Endothelial cell of umbilical vein (primary cell): ENCODE results near the gene KRTAP12-3. TPM values are rescaled to one million over a fixed set of nuclear protein-coding genes. Genes with fewer than 3 reads are reported as not detected.

Source experiments
- BruUV-seq: library from RNA; stranded (reverse); fragments of 400-500 nt; replicated peaks from 2 replicates; lab custom pipeline; 2021; lab: Mats Ljungman, UMichigan
- CTCF ChIA-PET: fragments of 300-600, 350-600 bp; sonication (Branson Sonifier 250); formaldehyde crosslinking; loops from one replicate; lab custom pipeline; 2021; ENCODE audit warnings: antibody characterized with exemption, inconsistent platforms; lab: Charles Lee
- POLR2A ChIA-PET: fragments of 300-600, 350-600 bp; sonication (Branson Sonifier 250); formaldehyde crosslinking; loops from one replicate; lab custom pipeline; 2021; ENCODE audit warnings: antibody characterized with exemption, inconsistent platforms; lab: Charles Lee
- DNase-seq: peaks from one replicate; pipeline ENCODE4 v3.0.0-alpha.2; 2011; ENCODE audit warnings: low read depth, low spot score
- FAIRE-seq: peaks from 2 replicates; lab custom pipeline; 2011; peaks lifted over from hg19 to GRCh38; lab: Jason Lieb, UNC
- H2AFZ ChIP-seq: 2 replicates; pipeline ENCODE4 v1.6.0; 2012; ENCODE audit warnings: low read depth, low read length, control low read depth, inconsistent platforms
- H3K27ac ChIP-seq: 2 replicates; pipeline ENCODE4 v1.5.1; 2011; ENCODE audit warnings: low read depth, mild to moderate bottlenecking, control low read depth, low read length, moderate library complexity; ENCODE audit not compliant: insufficient read depth
- H3K27me3 ChIP-seq, 2 experiments: 2 replicates each; pipeline versions ENCODE4 v1.6.0 to v1.6.1; 2011; ENCODE audit warnings: low read length in 2 of 2, mixed read lengths in 1 of 2; ENCODE audit not compliant: control insufficient read depth in 2 of 2, insufficient read depth in 2 of 2
- H3K36me3 ChIP-seq, 2 experiments: 2 replicates in 1 of 2; 3 replicates in 1 of 2; pipeline ENCODE4 v1.5.1; 2011; ENCODE audit warnings: low read length in 2 of 2, mild to moderate bottlenecking in 1 of 2, moderate library complexity in 1 of 2; ENCODE audit not compliant: control insufficient read depth in 2 of 2, insufficient read depth in 2 of 2; ENCODE audit errors: extremely low read depth in 1 of 2
- H3K4me1 ChIP-seq: 3 replicates; pipeline ENCODE4 v1.5.1; 2011; ENCODE audit warnings: mild to moderate bottlenecking, low read length; ENCODE audit not compliant: control insufficient read depth, insufficient read depth; ENCODE audit errors: extremely low read depth
- H3K4me2 ChIP-seq: 2 replicates; pipeline ENCODE4 v1.6.1; 2011; ENCODE audit warnings: low read length, control low read depth, mixed read lengths; ENCODE audit not compliant: insufficient read depth
- H3K4me3 ChIP-seq, 3 experiments: fragments of 200-600 bp in 1 of 3; sonication (generic), shearing (Covaris generic) in 1 of 3; replicated peaks in 1 of 3; 2 replicates each; pipeline ENCODE4 v1.5.1; 2011 to 2016; ENCODE audit warnings: control low read depth in 3 of 3, low read length in 3 of 3, mild to moderate bottlenecking in 2 of 3, inconsistent platforms in 1 of 3, low read depth in 1 of 3, moderate library complexity in 1 of 3; ENCODE audit not compliant: insufficient read depth in 1 of 3
- H3K79me2 ChIP-seq: 2 replicates; pipeline ENCODE4 v1.6.0; 2012; ENCODE audit warnings: low read length, inconsistent platforms; ENCODE audit not compliant: control insufficient read depth, insufficient read depth
- H3K9ac ChIP-seq: replicated peaks from 2 replicates; pipeline ENCODE3; 2011; ENCODE audit warnings: low read length, control low read depth; ENCODE audit not compliant: insufficient read depth; ENCODE audit errors: extremely low read depth
- H3K9me1 ChIP-seq: replicated peaks from 3 replicates; pipeline ENCODE4 v1.6.0; 2011; ENCODE audit warnings: mild to moderate bottlenecking, low read length; ENCODE audit not compliant: control insufficient read depth, insufficient read depth; ENCODE audit errors: extremely low read depth
- H3K9me3 ChIP-seq: replicated peaks from 2 replicates; pipeline ENCODE4 v1.5.1; 2012; ENCODE audit warnings: low read length, inconsistent platforms; ENCODE audit not compliant: control insufficient read depth, insufficient read depth
- H4K20me1 ChIP-seq: replicated peaks from 2 replicates; pipeline ENCODE3; 2011; ENCODE audit warnings: mild to moderate bottlenecking, low read length; ENCODE audit not compliant: control insufficient read depth, insufficient read depth; ENCODE audit errors: extremely low read depth
- EZH2 ChIP-seq: IDR thresholded peaks from 2 replicates; pipeline ENCODE4 v1.6.1; 2012; ENCODE audit warnings: borderline replicate concordance, low read depth, mild to moderate bottlenecking, moderate library complexity, low read length, inconsistent platforms; ENCODE audit not compliant: severe bottlenecking
- FOS ChIP-seq: IDR thresholded peaks from 2 replicates; pipeline ENCODE4 v1.6.1; 2011; ENCODE audit warnings: mild to moderate bottlenecking, low read length, moderate library complexity, borderline replicate concordance; ENCODE audit not compliant: insufficient read depth
- JUN ChIP-seq: IDR thresholded peaks from 2 replicates; pipeline ENCODE4 v1.6.1; 2011; ENCODE audit warnings: borderline replicate concordance, low read depth; ENCODE audit not compliant: insufficient read length, insufficient read depth
- POLR2A ChIP-seq: IDR thresholded peaks from 2 replicates; pipeline ENCODE4 v1.6.1; 2012; ENCODE audit warnings: low read depth, mild to moderate bottlenecking, control low read depth, low read length
- dilution Hi-C: fragments of 300-500 bp; cut with MboI; formaldehyde crosslinking; loops from one replicate; pipeline ENCODE4 v1.15.0; 2019; ENCODE audit warnings: low sequenced_read_pairs; ENCODE audit not compliant: extremely low pct_ligation_motif_present
- intact Hi-C: fragments of 100-400 bp; cut with micrococcal nuclease; formaldehyde crosslinking; loops from one replicate; pipeline ENCODE4 v1.10.0; 2022
- polyA plus RNA-seq, 4 experiments: library from polyadenylated mRNA; depleted of rRNA in 3 of 4; stranded (reverse) in 3 of 4; unstranded in 1 of 4; fragments of >200 nt; gene quantifications; 2 replicates each; pipeline versions ENCODE4 v1.2.1 to v1.2.3, GENCODE V29; 2011 to 2012; ENCODE audit warnings: missing spikeins in 1 of 4
- total RNA-seq: library from RNA; stranded (reverse); gene quantifications from 2 replicates; pipeline ENCODE4 v1.2.3, GENCODE V29; 2021
- TF ChIP-seq, protein P1 (sequence below), 2 donors: IDR thresholded peaks; 1 replicate in 1 of 2; 2 replicates in 1 of 2; pipeline ENCODE4 v1.5.1; 2011; ENCODE audit warnings: low read length in 2 of 2, mild to moderate bottlenecking in 2 of 2, moderate library complexity in 2 of 2, control low read depth in 1 of 2, inconsistent platforms in 1 of 2, low read depth in 1 of 2; ENCODE audit not compliant: insufficient read depth in 1 of 2; ENCODE audit errors: extremely low read depth in 1 of 2
- TF ChIP-seq, protein P2 (sequence below): IDR thresholded peaks from 2 replicates; pipeline ENCODE4 v1.6.1; 2011; ENCODE audit not compliant: insufficient read depth, insufficient read length

The KRTAP12-3 gene
- total and polyA plus RNA-seq, 2 donors (not counting 3 experiments of a cell fraction or from before 2014, with no cell fraction given) = not detected

DNA sequence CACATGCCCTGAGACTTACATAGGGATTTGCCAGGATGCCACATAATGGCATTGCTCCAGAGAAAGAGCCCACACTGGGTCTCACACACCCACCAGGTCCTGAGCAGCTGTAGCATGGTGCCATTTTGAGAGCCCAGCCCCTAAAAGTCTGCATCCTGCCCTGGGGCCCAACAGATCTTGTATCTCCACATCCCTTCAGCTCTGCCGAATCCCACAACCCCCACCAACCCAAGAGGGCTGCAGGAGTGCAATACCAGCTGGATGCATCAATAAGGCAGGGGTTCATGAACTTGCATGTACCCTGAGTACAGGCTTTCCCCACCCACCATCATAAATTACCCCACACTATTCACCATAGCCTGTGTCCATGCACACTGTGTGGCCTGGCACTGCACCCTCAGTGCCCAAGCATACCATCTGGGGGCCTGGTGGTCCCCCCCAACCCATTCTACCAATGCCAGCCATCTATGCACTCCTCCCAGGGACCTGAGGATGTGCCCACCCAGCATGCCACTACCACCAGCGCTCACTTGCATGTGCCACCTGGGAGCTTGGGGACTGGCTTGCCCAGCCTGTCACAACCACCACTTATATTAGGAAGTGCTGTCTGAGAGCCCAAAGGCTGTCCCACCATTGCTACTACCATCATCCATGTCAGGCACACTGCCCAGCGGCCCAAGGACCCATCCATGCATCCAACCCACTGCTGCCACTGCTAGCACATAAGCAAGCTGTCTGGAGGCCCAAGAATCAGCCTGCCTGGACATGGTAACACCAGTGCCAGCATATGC lies 13.1 kb downstream of the KRTAP12-3 start:
- no peaks in the 10 kb centered on the region for H4K20me1 ChIP-seq
- FAIRE-seq = no peak
- BruUV-seq = no TSS peak

More for the DNA sequence above, 13.1 kb downstream of the KRTAP12-3 start:
- TF ChIP-seq, protein P1, sequence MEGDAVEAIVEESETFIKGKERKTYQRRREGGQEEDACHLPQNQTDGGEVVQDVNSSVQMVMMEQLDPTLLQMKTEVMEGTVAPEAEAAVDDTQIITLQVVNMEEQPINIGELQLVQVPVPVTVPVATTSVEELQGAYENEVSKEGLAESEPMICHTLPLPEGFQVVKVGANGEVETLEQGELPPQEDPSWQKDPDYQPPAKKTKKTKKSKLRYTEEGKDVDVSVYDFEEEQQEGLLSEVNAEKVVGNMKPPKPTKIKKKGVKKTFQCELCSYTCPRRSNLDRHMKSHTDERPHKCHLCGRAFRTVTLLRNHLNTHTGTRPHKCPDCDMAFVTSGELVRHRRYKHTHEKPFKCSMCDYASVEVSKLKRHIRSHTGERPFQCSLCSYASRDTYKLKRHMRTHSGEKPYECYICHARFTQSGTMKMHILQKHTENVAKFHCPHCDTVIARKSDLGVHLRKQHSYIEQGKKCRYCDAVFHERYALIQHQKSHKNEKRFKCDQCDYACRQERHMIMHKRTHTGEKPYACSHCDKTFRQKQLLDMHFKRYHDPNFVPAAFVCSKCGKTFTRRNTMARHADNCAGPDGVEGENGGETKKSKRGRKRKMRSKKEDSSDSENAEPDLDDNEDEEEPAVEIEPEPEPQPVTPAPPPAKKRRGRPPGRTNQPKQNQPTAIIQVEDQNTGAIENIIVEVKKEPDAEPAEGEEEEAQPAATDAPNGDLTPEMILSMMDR (IDR thresholded peaks at IDR 0.05; ENCODE audit: extremely low read depth in 1 of 2, insufficient read depth in 1 of 2, low read depth in 1 of 2, low read length in 2 of 2) = no peak
- no peak for TF ChIP-seq FOS
- TF ChIP-seq EZH2 = no peak
- no peak for TF ChIP-seq POLR2A
- TF ChIP-seq, protein P2, sequence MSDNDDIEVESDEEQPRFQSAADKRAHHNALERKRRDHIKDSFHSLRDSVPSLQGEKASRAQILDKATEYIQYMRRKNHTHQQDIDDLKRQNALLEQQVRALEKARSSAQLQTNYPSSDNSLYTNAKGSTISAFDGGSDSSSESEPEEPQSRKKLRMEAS = no peak
- no peak for TF ChIP-seq JUN
- CTCF ChIA-PET = interaction anchor here (0.5 kb wide), 1 partner anchor 85 kb away, joined by 3 read pairs; no protein-coding TSS in a partner anchor
- no peaks in the 10 kb centered on the region for H3K79me2 ChIP-seq
- no peak for DNase-seq
- POLR2A ChIA-PET = no interaction called here
- peaks cover 0 to 4% of the 10 kb centered on the region in 2 experiments for H3K27me3 ChIP-seq
- H3K27ac ChIP-seq = no peak overlapping the region
- H3K36me3 ChIP-seq = no peaks in the 10 kb centered on the region
- no peak overlapping the region for H3K9ac ChIP-seq
- no peak overlapping the region for H2AFZ ChIP-seq
- no peaks in the 10 kb centered on the region for H3K9me1 ChIP-seq
- H3K4me1 ChIP-seq = no peaks in the 10 kb centered on the region
- H3K4me2 ChIP-seq = no peak overlapping the region
- H3K9me3 ChIP-seq = no peaks in the 10 kb centered on the region
- dilution Hi-C loops = no loop called here
- no peak overlapping the region for H3K4me3 ChIP-seq
- intact Hi-C loops = no loop called here
